ENCODE data around the gene FAM222A. TPM values are rescaled to one million over a fixed set of nuclear protein-coding genes. Genes with fewer than 3 reads are reported as not detected.
A peak's percentile ranks its signal among the peaks of the same experiment; 100 is the strongest.

The FAM222A gene
- total RNA-seq, 1 donor: 0.36 TPM

DNA sequence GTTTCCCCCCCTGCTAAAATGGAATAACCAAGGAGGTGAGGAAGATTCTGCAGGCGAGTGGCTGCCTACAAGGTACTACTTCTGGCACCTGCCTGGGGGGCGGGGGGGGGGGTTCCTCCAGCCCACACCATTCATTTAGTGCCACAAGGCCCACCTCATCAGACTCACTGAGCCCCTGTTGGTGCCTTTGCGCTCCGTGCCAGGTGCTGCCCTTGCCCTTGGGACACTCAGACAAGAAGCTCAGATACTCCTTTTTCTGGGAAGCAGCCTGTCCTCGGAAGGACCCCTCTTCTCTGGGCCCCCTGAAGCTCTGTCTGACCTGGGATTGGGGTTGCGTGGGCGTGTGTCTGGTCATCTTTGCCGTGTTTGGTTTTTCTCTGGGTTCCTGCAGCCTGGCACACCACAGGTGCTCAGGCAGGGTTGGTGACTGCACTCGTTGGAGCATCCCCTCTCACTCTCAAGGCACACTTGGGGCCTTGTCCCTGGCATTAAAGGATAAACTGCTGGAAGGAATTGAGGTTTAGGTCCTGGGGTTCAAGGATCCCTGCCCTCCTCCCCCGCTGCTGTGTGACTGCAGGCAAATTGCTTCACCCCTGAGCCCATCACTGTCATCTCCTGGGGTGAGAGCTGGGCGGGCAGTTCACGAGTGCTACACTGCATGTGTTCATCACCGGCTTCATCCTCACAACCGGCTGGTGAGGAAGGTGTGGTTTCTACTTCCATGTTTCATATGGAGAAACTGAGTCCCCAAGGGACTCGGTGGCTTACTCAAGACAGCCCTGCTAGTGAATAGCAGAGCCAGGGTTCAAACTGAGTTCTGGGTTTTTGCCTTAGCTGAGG is 16.9 kb downstream of the FAM222A start:
- Histone ChIP-seq H3K4me1 (ENCODE audit: insufficient read depth, low read length) (no peaks in the 10 kb centered on the region), H3K27me3 (ENCODE audit: insufficient read depth, low read length) (peaks cover 11% of the 10 kb centered on the region), H3K9me3 (ENCODE audit: low read depth, low read length) (no peaks in the 10 kb centered on the region), H3K4me3 (ENCODE audit: insufficient read depth, low read length) (no peak overlapping the region), H3K4me2 (ENCODE audit: insufficient read depth, low read length) (no peak overlapping the region), H3K79me2 (ENCODE audit: insufficient read depth, low read length) (no peaks in the 10 kb centered on the region), H3K27ac (ENCODE audit: low read depth, low read length) (no peak overlapping the region), H4K20me1 (ENCODE audit: insufficient read depth, low read length) (peaks cover 3% of the 10 kb centered on the region), H3K36me3 (ENCODE audit: insufficient read depth, low read length) (no peaks in the 10 kb centered on the region), H2AFZ (ENCODE audit: low read length) (no peak overlapping the region)
- DNase-seq (ENCODE audit: insufficient read length, low spot score, missing footprints): peak; percentile 49
- TF ChIP-seq, protein P1, sequence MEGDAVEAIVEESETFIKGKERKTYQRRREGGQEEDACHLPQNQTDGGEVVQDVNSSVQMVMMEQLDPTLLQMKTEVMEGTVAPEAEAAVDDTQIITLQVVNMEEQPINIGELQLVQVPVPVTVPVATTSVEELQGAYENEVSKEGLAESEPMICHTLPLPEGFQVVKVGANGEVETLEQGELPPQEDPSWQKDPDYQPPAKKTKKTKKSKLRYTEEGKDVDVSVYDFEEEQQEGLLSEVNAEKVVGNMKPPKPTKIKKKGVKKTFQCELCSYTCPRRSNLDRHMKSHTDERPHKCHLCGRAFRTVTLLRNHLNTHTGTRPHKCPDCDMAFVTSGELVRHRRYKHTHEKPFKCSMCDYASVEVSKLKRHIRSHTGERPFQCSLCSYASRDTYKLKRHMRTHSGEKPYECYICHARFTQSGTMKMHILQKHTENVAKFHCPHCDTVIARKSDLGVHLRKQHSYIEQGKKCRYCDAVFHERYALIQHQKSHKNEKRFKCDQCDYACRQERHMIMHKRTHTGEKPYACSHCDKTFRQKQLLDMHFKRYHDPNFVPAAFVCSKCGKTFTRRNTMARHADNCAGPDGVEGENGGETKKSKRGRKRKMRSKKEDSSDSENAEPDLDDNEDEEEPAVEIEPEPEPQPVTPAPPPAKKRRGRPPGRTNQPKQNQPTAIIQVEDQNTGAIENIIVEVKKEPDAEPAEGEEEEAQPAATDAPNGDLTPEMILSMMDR (IDR thresholded peaks at IDR 0.05; ENCODE audit: extremely low read depth, low read depth, low read length): no peak

DNA sequence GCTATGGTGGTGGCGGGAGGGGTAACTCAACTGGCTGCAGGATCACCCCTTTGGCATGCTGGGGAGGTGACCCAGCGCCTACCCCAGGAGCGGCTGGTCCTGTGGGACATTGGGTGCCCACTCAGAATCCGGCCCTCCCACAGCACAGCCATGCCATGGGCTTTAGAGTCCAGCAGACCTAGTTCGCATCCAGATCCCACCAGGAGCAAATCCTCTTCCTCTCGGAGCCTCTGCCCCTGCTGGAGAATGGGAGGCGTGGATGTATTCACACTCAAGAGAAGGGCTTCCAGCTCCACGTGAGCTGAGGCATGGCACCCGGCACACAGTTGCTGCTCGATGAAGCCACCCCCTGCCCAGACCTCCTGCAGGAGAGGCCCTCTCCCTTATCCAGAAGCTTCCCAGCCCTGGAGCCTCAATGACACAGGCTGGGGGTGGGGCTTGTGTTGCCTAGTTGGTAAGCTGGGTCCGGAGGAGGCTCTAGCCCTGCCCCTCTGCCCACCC is 17.7 kb downstream of the FAM222A start:
- Histone ChIP-seq H3K4me1 (ENCODE audit: insufficient read depth, low read length) (no peaks in the 10 kb centered on the region), H3K27me3 (ENCODE audit: insufficient read depth, low read length) (peaks cover 18% of the 10 kb centered on the region), H3K9me3 (ENCODE audit: low read depth, low read length) (no peaks in the 10 kb centered on the region), H3K4me3 (ENCODE audit: insufficient read depth, low read length) (no peak overlapping the region), H3K4me2 (ENCODE audit: insufficient read depth, low read length) (no peak overlapping the region), H3K27ac (ENCODE audit: low read depth, low read length) (no peak overlapping the region), H3K36me3 (ENCODE audit: insufficient read depth, low read length) (no peaks in the 10 kb centered on the region), H2AFZ (ENCODE audit: low read length) (no peak overlapping the region), H3K79me2 (ENCODE audit: insufficient read depth, low read length) (no peaks in the 10 kb centered on the region), H4K20me1 (ENCODE audit: insufficient read depth, low read length) (peaks cover 3% of the 10 kb centered on the region)
- peak; percentile 41 for DNase-seq (ENCODE audit: insufficient read length, low spot score, missing footprints)
- TF ChIP-seq, protein P1 (IDR thresholded peaks at IDR 0.05; ENCODE audit: extremely low read depth, low read depth, low read length): no peak

DNA sequence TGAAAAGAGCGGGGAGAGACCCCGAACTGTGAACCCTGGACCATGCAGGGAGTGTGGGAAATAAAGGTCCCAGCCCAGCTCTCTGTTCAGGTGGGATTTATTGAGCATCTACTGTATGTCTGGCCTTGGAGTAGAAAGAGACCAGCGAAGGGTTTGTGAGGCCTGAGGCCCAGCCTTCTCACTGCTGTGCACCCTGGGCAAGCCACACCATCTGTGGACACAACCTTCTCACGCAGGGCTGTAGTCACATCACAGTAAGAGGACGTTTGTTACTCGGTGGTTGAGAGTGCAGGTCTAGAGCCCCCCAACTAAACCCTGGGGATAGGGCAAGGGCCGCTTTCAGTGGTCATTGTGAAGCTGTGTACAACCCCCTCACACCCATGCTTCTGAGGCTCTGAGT is 18.2 kb downstream of the FAM222A start:
- TF ChIP-seq, protein P1 (IDR thresholded peaks at IDR 0.05; ENCODE audit: extremely low read depth, low read depth, low read length): no peak
- H3K79me2 ChIP-seq (ENCODE audit: insufficient read depth, low read length): no peaks in the 10 kb centered on the region
- peaks cover 3% of the 10 kb centered on the region for H4K20me1 ChIP-seq (ENCODE audit: insufficient read depth, low read length)
- H3K27me3 ChIP-seq (ENCODE audit: insufficient read depth, low read length): peaks cover 18% of the 10 kb centered on the region
- no peak overlapping the region for H3K4me2 ChIP-seq (ENCODE audit: insufficient read depth, low read length)
- no peaks in the 10 kb centered on the region for H3K36me3 ChIP-seq (ENCODE audit: insufficient read depth, low read length)
- H3K4me3 ChIP-seq (ENCODE audit: insufficient read depth, low read length): no peak overlapping the region
- no peaks in the 10 kb centered on the region for H3K9me3 ChIP-seq (ENCODE audit: low read depth, low read length)
- DNase-seq (ENCODE audit: insufficient read length, low spot score, missing footprints): peak; percentile 50
- no peaks in the 10 kb centered on the region for H3K4me1 ChIP-seq (ENCODE audit: insufficient read depth, low read length)
- H2AFZ ChIP-seq (ENCODE audit: low read length): no peak overlapping the region
- no peak overlapping the region for H3K27ac ChIP-seq (ENCODE audit: low read depth, low read length)

Measured in osteoblast (primary cell).